Measurements from ENCODE around the gene CD82.

GRCh38 chr11:44654596-44654995, 89.1 kb downstream of the CD82 start:
- no peak for TF ChIP-seq EZH2 (IDR thresholded peaks at IDR 0.05; ENCODE audit: borderline replicate concordance, insufficient read depth, low read length, poor library complexity, severe bottlenecking)
- TF ChIP-seq POLR2AphosphoS5 (IDR thresholded peaks at IDR 0.05), result no peak

Measured in neural cell (in vitro differentiated cells).